OCI-LY1 (cell line): ENCODE results near the gene MTOR.

Source experiments
- H2AFZ ChIP-seq: fragments of 200-600 bp; sonication (generic), shearing (Covaris generic); 2 replicates; pipeline ENCODE4 v1.6.0; 2014; ENCODE audit warnings: antibody characterized with exemption, mild to moderate bottlenecking, low read length
- H3F3A ChIP-seq: fragments of 200-600 bp; sonication (generic), shearing (Covaris generic); 2 replicates; pipeline ENCODE4 v1.6.0; 2014; ENCODE audit warnings: mild to moderate bottlenecking, antibody characterized with exemption, low read length, moderate library complexity; ENCODE audit not compliant: insufficient read depth
- H3K27ac ChIP-seq: fragments of 200-600 bp; sonication (generic); 2 replicates; pipeline ENCODE4 v1.5.1; 2014; ENCODE audit warnings: low read length, mixed run types, mild to moderate bottlenecking, low read depth; ENCODE audit not compliant: poor library complexity, severe bottlenecking
- H3K27me3 ChIP-seq: fragments of 200-600 bp; sonication (generic); 2 replicates; pipeline ENCODE4 v1.6.0; 2014; ENCODE audit warnings: antibody characterized with exemption, mild to moderate bottlenecking, low read length, moderate library complexity; ENCODE audit not compliant: insufficient read depth
- H3K36me3 ChIP-seq: fragments of 200-600 bp; sonication (generic); 2 replicates; pipeline ENCODE4 v1.6.1; 2014; ENCODE audit warnings: mild to moderate bottlenecking, antibody characterized with exemption, low read length, moderate library complexity, mixed read lengths; ENCODE audit not compliant: insufficient read depth
- H3K4me1 ChIP-seq: fragments of 200-600 bp; sonication (generic); 2 replicates; pipeline ENCODE4 v1.5.1; 2014; ENCODE audit warnings: mild to moderate bottlenecking, low read length, moderate library complexity; ENCODE audit not compliant: insufficient read depth, severe bottlenecking
- H3K4me2 ChIP-seq: fragments of 200-600 bp; sonication (generic), shearing (Covaris generic); 2 replicates; pipeline ENCODE4 v1.6.1; 2014; ENCODE audit warnings: low read length
- H3K4me3 ChIP-seq: fragments of 200-600 bp; sonication (generic); 2 replicates; pipeline ENCODE4 v1.5.1; 2014; ENCODE audit warnings: low read length, low read depth, mild to moderate bottlenecking, mixed read lengths; ENCODE audit not compliant: poor library complexity, severe bottlenecking
- H3K79me2 ChIP-seq: fragments of 200-600 bp; shearing (Covaris generic); 2 replicates; pipeline ENCODE4 v1.6.1; 2016; ENCODE audit warnings: mixed run types, low read length, mixed read lengths; ENCODE audit not compliant: insufficient read depth
- H3K9ac ChIP-seq: fragments of 200-600 bp; sonication (generic), shearing (Covaris generic); 2 replicates; pipeline ENCODE4 v1.6.1; 2014; ENCODE audit warnings: mild to moderate bottlenecking, low read length, mixed read lengths
- H3K9me2 ChIP-seq: fragments of 200-600 bp; sonication (generic), shearing (Covaris generic); 2 replicates; pipeline ENCODE4 v1.6.1; 2014; ENCODE audit warnings: low read depth, mild to moderate bottlenecking, low read length, mixed read lengths
- H3K9me3 ChIP-seq: fragments of 200-600 bp; shearing (Covaris generic); 2 replicates; pipeline ENCODE4 v1.6.1; 2014; ENCODE audit warnings: low read length, mixed read lengths
- H4K20me1 ChIP-seq: fragments of 200-600 bp; sonication (generic), shearing (Covaris generic); 2 replicates; pipeline ENCODE4 v1.6.0; 2016; ENCODE audit warnings: mild to moderate bottlenecking, low read length; ENCODE audit not compliant: insufficient read depth
- CTCF ChIP-seq: fragments of 200-600 bp; sonication (generic), shearing (Covaris generic); IDR thresholded peaks from 2 replicates; pipeline ENCODE4 v1.5.1; 2017; ENCODE audit warnings: mild to moderate bottlenecking, antibody characterized with exemption, low read length, moderate library complexity, mixed read lengths
- EZH2 ChIP-seq: fragments of 200-600 bp; sonication (generic), shearing (Covaris generic); IDR thresholded peaks from 2 replicates; pipeline ENCODE4 v1.8.0; 2017; ENCODE audit warnings: borderline replicate concordance, mixed run types, mild to moderate bottlenecking, antibody characterized with exemption, low read length, moderate library complexity, mixed read lengths

MTOR gene

GRCh38 chr1:11294951-11295350 is 32.6 kb upstream of the MTOR start:
- Histone ChIP-seq H3K4me2 (no peak overlapping the region), H3K79me2 (no peaks in the 10 kb centered on the region), H2AFZ (no peak overlapping the region), H3K9me2 (no peaks in the 10 kb centered on the region), H3K9ac (no peak overlapping the region), H3K27ac (no peak overlapping the region), H3K4me1 (no peaks in the 10 kb centered on the region), H3K4me3 (no peak overlapping the region), H3K9me3 (no peaks in the 10 kb centered on the region), H3K36me3 (peaks cover 20% of the 10 kb centered on the region), H4K20me1 (no peaks in the 10 kb centered on the region), H3F3A (no peaks in the 10 kb centered on the region), H3K27me3 (no peaks in the 10 kb centered on the region)
- TF ChIP-seq CTCF (no peak), EZH2 (no peak)

GRCh38 chr1:11293856-11294255 is 31.5 kb upstream of the MTOR start:
- H3K9ac ChIP-seq, result no peak overlapping the region
- no peaks in the 10 kb centered on the region for H3F3A ChIP-seq
- no peak overlapping the region for H2AFZ ChIP-seq
- no peak overlapping the region for H3K27ac ChIP-seq
- no peaks in the 10 kb centered on the region for H3K79me2 ChIP-seq
- H3K9me2 ChIP-seq, result no peaks in the 10 kb centered on the region
- no peaks in the 10 kb centered on the region for H3K9me3 ChIP-seq
- TF ChIP-seq CTCF (no peak), EZH2 (no peak)
- no peak overlapping the region for H3K4me3 ChIP-seq
- H3K36me3 ChIP-seq, result peaks cover 26% of the 10 kb centered on the region
- H3K27me3 ChIP-seq, result no peaks in the 10 kb centered on the region
- no peak overlapping the region for H3K4me2 ChIP-seq
- no peaks in the 10 kb centered on the region for H4K20me1 ChIP-seq
- H3K4me1 ChIP-seq, result no peaks in the 10 kb centered on the region

- Histone ChIP-seq H3K9me3 (no peaks in the 10 kb centered on the region), H3K79me2 (no peaks in the 10 kb centered on the region), H3K9me2 (no peaks in the 10 kb centered on the region), H3K4me2 (no peak overlapping the region), H4K20me1 (no peaks in the 10 kb centered on the region), H3K4me1 (no peaks in the 10 kb centered on the region), H3F3A (no peaks in the 10 kb centered on the region), H3K27ac (no peak overlapping the region), H3K36me3 (peaks cover 51% of the 10 kb centered on the region), H3K9ac (no peak overlapping the region), H3K27me3 (no peaks in the 10 kb centered on the region), H3K4me3 (no peak overlapping the region), H2AFZ (no peak overlapping the region)
- TF ChIP-seq CTCF, result no peak
- TF ChIP-seq EZH2, result no peak
Measured at GRCh38 chr1:11291049-11291448, 28.7 kb upstream of the MTOR start.
